HL-60 (cell line): ENCODE data around the gene OSER1.

ENCODE experiments used
- DNase-seq, 2 experiments: peaks; one replicate each; pipeline ENCODE4 v3.0.0-alpha.2; 2010 to 2020; ENCODE audit warnings: low read depth in 1 of 2, low spot score in 1 of 2
- H3K27ac ChIP-seq: fragments of 250-450 bp; sonication (Bioruptor Pico); replicated peaks from 2 replicates; pipeline ENCODE4 v1.5.1; 2020; ENCODE audit warnings: mild to moderate bottlenecking, moderate library complexity
- H3K27me3 ChIP-seq: fragments of 250-450 bp; sonication (Bioruptor Pico); 2 replicates; pipeline ENCODE4 v1.5.1; 2021; ENCODE audit warnings: mild to moderate bottlenecking, moderate library complexity; ENCODE audit not compliant: insufficient read depth, poor library complexity, severe bottlenecking
- H3K4me3 ChIP-seq: replicated peaks from 2 replicates; pipeline ENCODE4 v1.5.1; 2011; ENCODE audit warnings: mild to moderate bottlenecking, control low read depth, low read length; ENCODE audit not compliant: insufficient read depth
- CTCF ChIP-seq: IDR thresholded peaks from one replicate; pipeline ENCODE4 v1.5.1; 2011; ENCODE audit warnings: low read length, control low read depth, inconsistent platforms; ENCODE audit not compliant: insufficient read depth
- GABPA ChIP-seq: IDR thresholded peaks from 2 replicates; pipeline ENCODE4 v1.6.1; 2012; ENCODE audit warnings: low read depth
- POLR2AphosphoS5 ChIP-seq: IDR thresholded peaks from 2 replicates; pipeline ENCODE4 v1.6.1; 2012; ENCODE audit warnings: low read depth
- REST ChIP-seq: IDR thresholded peaks from 2 replicates; pipeline ENCODE4 v1.6.1; 2012; ENCODE audit warnings: low read depth; ENCODE audit not compliant: insufficient replicate concordance
- SPI1 ChIP-seq: IDR thresholded peaks from 2 replicates; pipeline ENCODE4 v1.6.1; 2012; ENCODE audit warnings: low read depth, mild to moderate bottlenecking, borderline replicate concordance

The OSER1 gene

GRCh38 chr20:44222633-44223368, 12.2 kb upstream of the OSER1 start:
- no peak for DNase-seq
- H3K4me3 ChIP-seq: no peak overlapping the region
- no peaks in the 10 kb centered on the region for H3K27me3 ChIP-seq
- TF ChIP-seq CTCF: no peak
- TF ChIP-seq SPI1: no peak
- no peak for TF ChIP-seq GABPA
- no peak for TF ChIP-seq POLR2AphosphoS5
- TF ChIP-seq REST: no peak
- H3K27ac ChIP-seq: no peak overlapping the region

- DNase-seq: no peak
- Histone ChIP-seq H3K4me3 (no peak overlapping the region), H3K27me3 (no peaks in the 10 kb centered on the region), H3K27ac (no peak overlapping the region)
- TF ChIP-seq SPI1 (no peak), REST (no peak), GABPA (no peak), CTCF (no peak), POLR2AphosphoS5 (no peak)
Observed at GRCh38 chr20:44222027-44222426, 11.5 kb upstream of the OSER1 start.

GRCh38 chr20:44221368-44221954, 10.9 kb upstream of the OSER1 start:
- TF ChIP-seq REST (no peak), POLR2AphosphoS5 (no peak), GABPA (no peak), CTCF (no peak), SPI1 (no peak)
- H3K4me3 ChIP-seq: no peak overlapping the region
- DNase-seq: no peak
- H3K27ac ChIP-seq: no peak overlapping the region
- no peaks in the 10 kb centered on the region for H3K27me3 ChIP-seq
